Activated CD4-positive, alpha-beta memory T cell treated with anti-CD3 and anti-CD28 coated beads for 36 hours (primary cell): ENCODE data around the gene DGKE. TPM values are rescaled to one million over a fixed set of nuclear protein-coding genes. Genes with fewer than 3 reads are reported as not detected.
A peak's percentile ranks its signal among the peaks of the same experiment; 100 is the strongest.

Experiments used
- CTCF ChIA-PET: fragments of 350-600 bp; sonication (Branson Sonifier 250); formaldehyde crosslinking; loops from one replicate; lab custom pipeline; 2021; ENCODE audit warnings: antibody characterized with exemption, inconsistent platforms; lab: Charles Lee
- POLR2A ChIA-PET: fragments of 350-600 bp; sonication (Branson Sonifier 250); formaldehyde crosslinking; loops from one replicate; lab custom pipeline; 2021; ENCODE audit warnings: antibody characterized with exemption; lab: Charles Lee
- DNase-seq: peaks from one replicate; pipeline ENCODE4 v3.0.0-alpha.2; 2020
- H3K27ac Mint-ChIP-seq: one replicate; pipeline ENCODE4 v1.8.0; 2021; ENCODE audit warnings: mixed read lengths
- H3K27me3 Mint-ChIP-seq: one replicate; pipeline ENCODE4 v1.8.0; 2021; ENCODE audit warnings: mixed read lengths
- H3K36me3 Mint-ChIP-seq: one replicate; pipeline ENCODE4 v1.8.0; 2021; ENCODE audit warnings: mixed read lengths
- H3K4me1 Mint-ChIP-seq: one replicate; pipeline ENCODE4 v1.8.0; 2021; ENCODE audit warnings: low read depth, mixed read lengths
- H3K4me3 Mint-ChIP-seq: one replicate; pipeline ENCODE4 v1.8.0; 2021; ENCODE audit warnings: mild to moderate bottlenecking, mixed read lengths
- H3K9me3 Mint-ChIP-seq: one replicate; pipeline ENCODE4 v1.8.0; 2021; ENCODE audit warnings: mixed read lengths
- intact Hi-C: fragments of 100-400 bp; cut with micrococcal nuclease; formaldehyde crosslinking; loops from one replicate; pipeline ENCODE4 v1.15.1; 2023
- total RNA-seq, 2 experiments: library from RNA; stranded (reverse); gene quantifications; one replicate each; pipeline ENCODE4 v1.2.3, GENCODE V29; 2021

The DGKE gene
- total RNA-seq, 2 experiments from 2014 or later: 23.3 to 25.6 TPM

GRCh38 chr17:56880571-56880970 is 46.6 kb downstream of the DGKE start:
- Mint-ChIP-seq H3K4me3 (no peak overlapping the region), H3K27me3 (no peaks in the 10 kb centered on the region), H3K27ac (no peak overlapping the region), H3K36me3 (no peaks in the 10 kb centered on the region), H3K9me3 (no peaks in the 10 kb centered on the region), H3K4me1 (no peaks in the 10 kb centered on the region)
- no peak for DNase-seq
- intact Hi-C loops: no loop called here
- CTCF ChIA-PET: interaction anchor here (1.9 kb wide), 1 partner anchor 10 kb away, joined by 5 read pairs; no protein-coding TSS in a partner anchor
- POLR2A ChIA-PET: no interaction called here

DNA sequence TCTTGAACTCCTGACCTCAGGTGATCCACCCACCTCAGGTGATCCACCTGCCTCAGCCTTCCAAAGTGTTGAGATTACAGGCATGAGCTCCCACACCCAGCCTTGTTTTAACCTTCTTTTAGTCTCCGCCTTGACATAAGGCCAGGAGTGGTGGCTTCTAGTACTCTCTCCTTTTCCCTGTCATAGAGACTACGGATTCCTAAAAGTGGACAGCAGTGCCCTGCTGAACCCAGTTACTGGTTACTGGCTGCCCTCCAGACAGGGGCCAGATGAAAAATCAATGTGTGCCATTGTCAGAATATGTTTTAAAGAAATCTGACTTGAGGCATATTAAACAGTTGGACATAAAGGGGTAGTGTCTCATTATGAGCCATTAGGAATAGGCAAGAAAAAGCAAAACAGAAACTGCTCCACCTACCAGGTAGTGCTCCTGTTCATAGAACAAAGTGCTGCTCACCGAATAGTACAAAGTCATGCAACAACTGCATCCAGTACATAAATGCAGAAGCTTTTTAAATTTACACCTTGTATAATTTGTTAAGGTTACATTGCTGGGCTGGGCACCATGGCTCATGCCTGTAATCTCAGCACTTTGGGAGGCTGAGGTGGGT is 47.8 kb downstream of the DGKE start:
- CTCF ChIA-PET: no interaction called here

DNA sequence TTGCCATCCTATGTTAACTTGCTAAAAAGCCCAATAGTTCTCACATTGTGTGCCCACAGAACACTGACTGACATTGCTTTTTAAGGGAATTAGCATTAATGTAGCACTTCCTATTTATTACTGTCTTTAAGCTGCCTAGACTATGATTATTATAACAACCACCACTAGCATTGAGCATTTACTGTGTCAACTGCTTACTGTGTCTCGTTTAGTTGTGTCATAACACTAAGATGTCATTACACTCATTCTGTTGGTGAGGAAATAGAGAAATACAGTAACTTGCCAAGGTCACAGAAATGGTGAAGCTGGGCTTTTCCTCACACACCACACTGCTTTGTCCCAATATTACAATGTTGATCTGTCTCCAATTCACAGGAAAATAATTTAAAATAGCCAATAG is 49.7 kb downstream of the DGKE start:
- intact Hi-C loops: no loop called here
- no peaks in the 10 kb centered on the region for H3K4me1 Mint-ChIP-seq
- H3K36me3 Mint-ChIP-seq: peaks cover 22% of the 10 kb centered on the region
- H3K27ac Mint-ChIP-seq: no peak overlapping the region
- ChIA-PET CTCF (interaction anchor here (0.6 to 0.9 kb wide), 3 partner anchors 13 to 195 kb away, joined by 3 read pairs; no protein-coding TSS in a partner anchor), POLR2A (no interaction called here)
- H3K4me3 Mint-ChIP-seq: no peak overlapping the region
- H3K9me3 Mint-ChIP-seq: peaks cover 10% of the 10 kb centered on the region
- no peaks in the 10 kb centered on the region for H3K27me3 Mint-ChIP-seq
- no peak for DNase-seq

More for the DNA sequence above, 47.8 kb downstream of the DGKE start:
- no peak for DNase-seq
- Mint-ChIP-seq H3K9me3 (no peaks in the 10 kb centered on the region), H3K36me3 (peaks cover 6% of the 10 kb centered on the region), H3K4me1 (no peaks in the 10 kb centered on the region), H3K4me3 (no peak overlapping the region), H3K27ac (no peak overlapping the region), H3K27me3 (no peaks in the 10 kb centered on the region)
- intact Hi-C loops: no loop called here
- POLR2A ChIA-PET: no interaction called here

DNA sequence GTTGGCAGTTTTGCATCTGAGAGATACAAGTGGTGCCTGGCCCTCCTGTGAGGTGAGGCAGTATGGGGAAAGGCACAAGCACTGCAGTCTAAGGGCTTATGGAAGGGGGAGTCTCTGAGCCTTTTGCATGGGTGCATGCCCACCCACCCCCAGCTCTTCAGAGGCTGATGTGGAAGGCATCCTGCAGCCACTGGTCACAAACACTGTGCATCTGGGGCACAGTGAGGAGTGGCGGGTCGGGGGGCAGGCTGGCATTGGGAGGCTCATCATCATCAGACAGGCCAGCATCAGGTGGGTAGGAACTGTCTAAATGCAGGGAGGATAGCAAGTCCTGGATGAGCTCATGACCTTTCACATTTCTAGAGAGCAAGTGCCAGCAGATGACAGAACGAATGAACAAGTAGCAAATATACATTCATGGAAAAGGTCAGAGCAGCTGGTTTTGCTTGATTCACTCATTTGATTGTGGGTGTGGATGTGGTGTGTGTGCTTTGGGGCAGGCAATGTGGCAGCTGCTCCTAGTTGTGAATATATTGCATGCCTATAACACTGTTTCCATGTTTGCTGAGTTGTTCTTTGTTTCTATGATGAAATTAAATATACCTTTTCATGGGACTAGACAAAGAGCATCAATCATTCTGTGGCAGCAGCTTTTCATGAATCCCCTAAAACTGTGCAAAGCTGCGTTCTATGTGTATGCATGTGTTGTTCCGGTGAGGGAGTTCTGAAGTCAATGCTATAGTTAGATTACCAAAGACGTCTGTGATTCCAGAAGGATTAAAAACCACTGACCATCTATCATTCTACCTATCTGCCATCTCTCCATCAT is 50.7 kb downstream of the DGKE start:
- ChIA-PET POLR2A (no interaction called here), CTCF (interaction anchor here (1.6 kb wide), 1 partner anchor 55 kb away, joined by 4 read pairs; no protein-coding TSS in a partner anchor)
- Mint-ChIP-seq H3K27me3 (no peaks in the 10 kb centered on the region), H3K27ac (no peak overlapping the region), H3K4me1 (no peaks in the 10 kb centered on the region), H3K9me3 (peaks cover 17% of the 10 kb centered on the region), H3K4me3 (no peak overlapping the region), H3K36me3 (peaks cover 32% of the 10 kb centered on the region)
- intact Hi-C loops: no loop called here
- DNase-seq: no peak

- DNase-seq: no peak
- peaks cover 38% of the 10 kb centered on the region for H3K36me3 Mint-ChIP-seq
- POLR2A ChIA-PET: no interaction called here
- intact Hi-C loops: no loop called here
- no peaks in the 10 kb centered on the region for H3K27me3 Mint-ChIP-seq
- CTCF ChIA-PET: interaction anchor here (1.6 kb wide), 1 partner anchor 54 kb away, joined by 4 read pairs; no protein-coding TSS in a partner anchor
- no peak overlapping the region for H3K4me3 Mint-ChIP-seq
- no peak overlapping the region for H3K27ac Mint-ChIP-seq
- no peaks in the 10 kb centered on the region for H3K4me1 Mint-ChIP-seq
- H3K9me3 Mint-ChIP-seq: peaks cover 17% of the 10 kb centered on the region
Measured at GRCh38 chr17:56885312-56885657, 51.3 kb downstream of the DGKE start.

GRCh38 chr17:56886288-56886731 is 52.4 kb downstream of the DGKE start:
- H3K27me3 Mint-ChIP-seq: no peaks in the 10 kb centered on the region
- ChIA-PET POLR2A (no interaction called here), CTCF (interaction anchor here (0.7 kb wide), 1 partner anchor 55 kb away, joined by 3 read pairs; no protein-coding TSS in a partner anchor)
- no peak overlapping the region for H3K4me3 Mint-ChIP-seq
- H3K9me3 Mint-ChIP-seq: peaks cover 17% of the 10 kb centered on the region
- H3K27ac Mint-ChIP-seq: peak overlapping the region; percentile 23
- DNase-seq: no peak
- peaks cover 46% of the 10 kb centered on the region for H3K36me3 Mint-ChIP-seq
- no peaks in the 10 kb centered on the region for H3K4me1 Mint-ChIP-seq
- intact Hi-C loops: no loop called here

- Mint-ChIP-seq H3K36me3 (peaks cover 51% of the 10 kb centered on the region), H3K4me1 (no peaks in the 10 kb centered on the region), H3K27ac (no peak overlapping the region), H3K27me3 (no peaks in the 10 kb centered on the region), H3K4me3 (no peak overlapping the region), H3K9me3 (peaks cover 17% of the 10 kb centered on the region)
- no peak for DNase-seq
- ChIA-PET CTCF (no interaction called here), POLR2A (no interaction called here)
- intact Hi-C loops: no loop called here
Measured at GRCh38 chr17:56887105-56887504, 53.2 kb downstream of the DGKE start.

GRCh38 chr17:56887552-56888467 is 53.9 kb downstream of the DGKE start:
- H3K4me1 Mint-ChIP-seq: no peaks in the 10 kb centered on the region
- intact Hi-C loops: no loop called here
- no peak for DNase-seq
- POLR2A ChIA-PET: interaction anchor here (0.6 kb wide), 1 partner anchor 9 kb away, joined by 4 read pairs; no protein-coding TSS in a partner anchor
- H3K36me3 Mint-ChIP-seq: peaks cover 58% of the 10 kb centered on the region
- no peaks in the 10 kb centered on the region for H3K27me3 Mint-ChIP-seq
- no peak overlapping the region for H3K4me3 Mint-ChIP-seq
- no peak overlapping the region for H3K27ac Mint-ChIP-seq
- peaks cover 17% of the 10 kb centered on the region for H3K9me3 Mint-ChIP-seq
- CTCF ChIA-PET: interaction anchor here (1.2 kb wide), 1 partner anchor 13 kb away, joined by 3 read pairs; no protein-coding TSS in a partner anchor

- no peak overlapping the region for H3K27ac Mint-ChIP-seq
- no peaks in the 10 kb centered on the region for H3K4me1 Mint-ChIP-seq
- DNase-seq: no peak
- H3K9me3 Mint-ChIP-seq: peaks cover 17% of the 10 kb centered on the region
- H3K4me3 Mint-ChIP-seq: no peak overlapping the region
- ChIA-PET POLR2A (interaction anchor here (0.9 to 1.6 kb wide), 2 partner anchors 15 to 24 kb away, joined by 3 to 5 read pairs; partner anchors contain the start of gene TRIM25), CTCF (interaction anchor here (0.9 to 6.2 kb wide), 3 partner anchors 11 to 71 kb away, joined by 3 to 44 read pairs (median 5); no protein-coding TSS in a partner anchor)
- no peaks in the 10 kb centered on the region for H3K27me3 Mint-ChIP-seq
- intact Hi-C loops: no loop called here
- H3K36me3 Mint-ChIP-seq: peaks cover 81% of the 10 kb centered on the region
Measured at GRCh38 chr17:56890390-56890789, 56.4 kb downstream of the DGKE start.

DNA sequence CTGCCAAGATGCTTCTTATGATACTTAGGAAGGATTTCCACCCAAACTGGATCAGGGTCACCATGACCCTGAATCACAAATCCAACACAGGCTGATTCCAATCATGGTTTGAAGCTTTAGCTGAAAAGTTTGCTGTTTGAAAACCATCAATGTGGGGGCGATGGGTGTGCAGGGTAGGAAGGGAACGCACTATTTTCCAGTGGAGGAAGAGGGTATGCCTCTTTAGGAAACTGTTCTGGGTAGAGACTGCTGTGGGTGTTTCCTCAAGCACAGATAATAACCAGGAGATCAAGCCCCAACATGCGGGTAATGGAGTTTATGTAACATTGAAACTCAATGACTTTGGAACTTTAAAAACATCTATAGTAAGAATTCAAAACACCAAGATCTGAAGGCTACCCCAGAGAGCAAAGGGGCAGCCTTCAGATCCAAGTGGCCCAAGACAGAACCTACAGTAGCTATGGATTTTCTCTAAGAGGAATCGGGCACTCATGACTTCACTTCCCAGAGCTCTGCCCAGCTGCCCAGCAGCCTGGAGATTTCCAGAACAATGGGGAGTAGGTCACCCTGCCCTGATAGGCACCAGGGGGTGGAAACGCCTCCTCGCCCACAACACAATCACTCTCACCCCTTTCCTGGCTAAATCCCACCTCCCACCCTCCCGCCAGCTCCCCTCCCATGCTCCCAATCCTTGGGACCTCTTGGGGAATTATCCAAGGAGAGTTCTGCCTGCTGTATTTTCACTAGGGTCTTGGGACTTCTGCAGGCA is 57.1 kb downstream of the DGKE start:
- H3K27ac Mint-ChIP-seq: no peak overlapping the region
- DNase-seq: no peak
- no peaks in the 10 kb centered on the region for H3K27me3 Mint-ChIP-seq
- H3K4me1 Mint-ChIP-seq: no peaks in the 10 kb centered on the region
- ChIA-PET CTCF (interaction anchor here (1.0 to 6.2 kb wide), 4 partner anchors 11 to 50 kb away, joined by 3 to 44 read pairs (median 5); no protein-coding TSS in a partner anchor), POLR2A (interaction anchor here (1.6 kb wide), 1 partner anchor 15 kb away, joined by 5 read pairs; no protein-coding TSS in a partner anchor)
- peaks cover 17% of the 10 kb centered on the region for H3K9me3 Mint-ChIP-seq
- peaks cover 87% of the 10 kb centered on the region for H3K36me3 Mint-ChIP-seq
- intact Hi-C loops: loop anchor here (1.0 kb wide), 1 partner anchor 49 kb away; no protein-coding TSS in a partner anchor
- no peak overlapping the region for H3K4me3 Mint-ChIP-seq
